IMR-90 (cell line): Measurements from ENCODE around the gene RALGAPA2. TPM values are rescaled to one million over a fixed set of nuclear protein-coding genes. Genes with fewer than 3 reads are reported as not detected.

Experiments
- ATAC-seq: fragments of 200-7000 bp; cut with Tn5 transposase; 2 replicates; pipeline ENCODE4 v1.9.1; 2020; ENCODE audit warnings: low read depth, mild to moderate bottlenecking, moderate library complexity
- BruUV-seq: library from RNA; stranded (reverse); fragments of 400-500 nt; replicated peaks from 2 replicates; lab custom pipeline; 2021; lab: Mats Ljungman, UMichigan
- CTCF ChIA-PET: fragments of 300-600 bp; formaldehyde crosslinking; extraction: SDS; loops from one replicate; lab custom pipeline; 2021; ENCODE audit warnings: antibody characterized with exemption; lab: Yijun Ruan, JAX
- POLR2A ChIA-PET: fragments of 300-600 bp; sonication (Branson Sonifier 250); formaldehyde crosslinking; loops from one replicate; lab custom pipeline; 2022; ENCODE audit warnings: antibody characterized with exemption; ENCODE audit not compliant: unreplicated experiment; lab: Charles Lee
- DNase-seq: peaks from one replicate; pipeline ENCODE4 v3.0.0; 2013
- H2AFZ ChIP-seq: replicated peaks from 2 replicates; pipeline ENCODE3; 2013; ENCODE audit warnings: low read length, mild to moderate bottlenecking; ENCODE audit not compliant: poor library complexity
- H2AK5ac ChIP-seq: 2 replicates; pipeline ENCODE4 v1.6.1; 2013; ENCODE audit warnings: low read depth, low read length, inconsistent platforms
- H2AK9ac ChIP-seq: replicated peaks from 2 replicates; pipeline ENCODE3; 2013; ENCODE audit warnings: mild to moderate bottlenecking, low read depth, low read length, moderate library complexity; ENCODE audit not compliant: poor library complexity
- H2BK120ac ChIP-seq: 2 replicates; pipeline ENCODE4 v1.6.1; 2013; ENCODE audit warnings: low read depth, low read length, inconsistent platforms
- H2BK15ac ChIP-seq: 3 replicates; pipeline ENCODE4 v1.6.1; 2013; ENCODE audit warnings: low read depth, low read length, inconsistent platforms
- H2BK20ac ChIP-seq: 2 replicates; pipeline ENCODE4 v1.6.1; 2013; ENCODE audit warnings: low read depth, mild to moderate bottlenecking, inconsistent platforms, low read length, moderate library complexity
- H2BK5ac ChIP-seq: 2 replicates; pipeline ENCODE4 v1.6.1; 2013; ENCODE audit warnings: mild to moderate bottlenecking, low read depth, low read length, inconsistent platforms; ENCODE audit not compliant: poor library complexity, severe bottlenecking
- H3K14ac ChIP-seq: replicated peaks from 2 replicates; pipeline ENCODE4 v1.6.1; 2013; ENCODE audit warnings: low read depth, low read length, inconsistent platforms
- H3K18ac ChIP-seq: 2 replicates; pipeline ENCODE4 v1.6.1; 2013; ENCODE audit warnings: low read depth, low read length, control low read depth
- H3K23ac ChIP-seq: 2 replicates; pipeline ENCODE4 v1.6.1; 2013; ENCODE audit warnings: low read depth, low read length, inconsistent platforms
- H3K27ac ChIP-seq: 2 replicates; pipeline ENCODE4 v1.5.1; 2013; ENCODE audit warnings: mild to moderate bottlenecking, control low read depth, low read length; ENCODE audit not compliant: insufficient read depth
- H3K27me3 ChIP-seq: 2 replicates; pipeline ENCODE4 v1.6.1; 2013; ENCODE audit warnings: low read length; ENCODE audit not compliant: control insufficient read depth, insufficient read depth
- H3K36me3 ChIP-seq: 2 replicates; pipeline ENCODE4 v1.6.1; 2013; ENCODE audit warnings: low read length, mixed read lengths; ENCODE audit not compliant: control insufficient read depth, insufficient read depth
- H3K4ac ChIP-seq: 2 replicates; pipeline ENCODE4 v1.6.1; 2013; ENCODE audit warnings: low read depth, low read length, inconsistent platforms
- H3K4me1 ChIP-seq: 2 replicates; pipeline ENCODE4 v1.6.1; 2013; ENCODE audit warnings: low read length, mixed read lengths; ENCODE audit not compliant: control insufficient read depth, insufficient read depth
- H3K4me2 ChIP-seq: 2 replicates; pipeline ENCODE4 v1.6.1; 2013; ENCODE audit warnings: low read depth, mild to moderate bottlenecking, control low read depth, low read length, moderate library complexity
- H3K4me3 ChIP-seq: 2 replicates; pipeline ENCODE4 v1.5.1; 2013; ENCODE audit warnings: low read depth, mild to moderate bottlenecking, control low read depth, low read length, moderate library complexity; ENCODE audit not compliant: insufficient read depth
- H3K56ac ChIP-seq: 2 replicates; pipeline ENCODE4 v1.6.1; 2013; ENCODE audit warnings: low read length, inconsistent platforms; ENCODE audit not compliant: insufficient read depth; ENCODE audit errors: extremely low read depth
- H3K79me1 ChIP-seq, 2 experiments: 2 replicates each; pipeline ENCODE4 v1.6.1; 2013; ENCODE audit warnings: low read length in 2 of 2, inconsistent platforms in 1 of 2, low read depth in 1 of 2
- H3K9ac ChIP-seq: 2 replicates; pipeline ENCODE4 v1.6.1; 2013; ENCODE audit warnings: low read depth, low read length, control low read depth
- H3K9me1 ChIP-seq: 2 replicates; pipeline ENCODE4 v1.6.1; 2013; ENCODE audit warnings: low read length, inconsistent platforms; ENCODE audit not compliant: insufficient read depth
- H3K9me3 ChIP-seq: 2 replicates; pipeline ENCODE4 v1.6.1; 2013; ENCODE audit warnings: low read length; ENCODE audit not compliant: control insufficient read depth, insufficient read depth
- H4K20me1 ChIP-seq: 2 replicates; pipeline ENCODE4 v1.6.1; 2013; ENCODE audit warnings: low read length, inconsistent platforms; ENCODE audit not compliant: insufficient read depth
- H4K5ac ChIP-seq: 2 replicates; pipeline ENCODE4 v1.6.1; 2013; ENCODE audit warnings: mild to moderate bottlenecking, low read depth, low read length, control low read depth
- H4K8ac ChIP-seq, 2 experiments: 2 replicates each; pipeline ENCODE4 v1.6.1; 2013; ENCODE audit warnings: low read depth in 2 of 2, low read length in 2 of 2, control low read depth in 1 of 2, inconsistent platforms in 1 of 2
- H4K91ac ChIP-seq: 2 replicates; pipeline ENCODE4 v1.6.1; 2013; ENCODE audit warnings: low read depth, low read length, inconsistent platforms; ENCODE audit not compliant: insufficient read depth
- FOS ChIP-seq: fragments of 150-350 bp; IDR thresholded peaks from 2 replicates; pipeline ENCODE4 v1.6.1; 2016; ENCODE audit warnings: low read depth, low read length
- NFE2L2 ChIP-seq: fragments of 150-350 bp; IDR thresholded peaks from 2 replicates; pipeline ENCODE4 v1.6.1; 2016; ENCODE audit warnings: low read depth, mild to moderate bottlenecking, low read length
- RFX5 ChIP-seq: IDR thresholded peaks from 2 replicates; pipeline ENCODE4 v1.8.0; 2012; ENCODE audit warnings: low read depth, mild to moderate bottlenecking, low read length, moderate library complexity
- SMC3 ChIP-seq: fragments of 150-350 bp; IDR thresholded peaks from 2 replicates; pipeline ENCODE4 v1.6.1; 2016; ENCODE audit warnings: low read depth, mild to moderate bottlenecking, antibody characterized with exemption, low read length, moderate library complexity
- WGBS, 2 experiments: methylation state at CpG; one replicate each; pipeline versions ENCODE4 v1.1.5 to v1.1.7; 2013; ENCODE audit warnings: missing lambda C conversion rate in 2 of 2; ENCODE audit not compliant: insufficient read length in 1 of 2; ENCODE audit errors: extremely low coverage in 2 of 2; 5-methylcytosine and 5-hydroxymethylcytosine counted together
- dilution Hi-C: fragments of 300-500 bp; cut with HindIII; formaldehyde crosslinking; loops from one replicate; pipeline ENCODE4 v1.14.3; 2018; ENCODE audit warnings: low sequenced_read_pairs; ENCODE audit not compliant: unreplicated experiment
- in situ Hi-C: fragments of 300-500 bp; cut with MboI; formaldehyde crosslinking; loops from 3 replicates; pipeline ENCODE4 v1.14.3; 2019; ENCODE audit warnings: low sequenced_read_pairs, inconsistent platforms, mixed read lengths
- intact Hi-C: fragments of 100-400 bp; cut with micrococcal nuclease; formaldehyde crosslinking; loops from 2 replicates; pipeline ENCODE4 v1.10.0; 2022
- polyA plus RNA-seq, 3 experiments: library from polyadenylated mRNA; depleted of rRNA; stranded (reverse); fragments of >200 nt; gene quantifications; 2 replicates each; pipeline ENCODE4 v1.2.3, GENCODE V29; 2012; ENCODE audit warnings: low replicate concordance in 1 of 3
- total RNA-seq: library from RNA; depleted of rRNA; stranded (reverse); fragments of >200 nt; gene quantifications from 2 replicates; pipeline ENCODE4 v1.2.3, GENCODE V29; 2012
- TF ChIP-seq, protein P1 (sequence below): fragments of 150-350 bp; IDR thresholded peaks from 2 replicates; pipeline ENCODE4 v1.6.1; 2017; ENCODE audit warnings: mild to moderate bottlenecking, antibody characterized with exemption, low read length, low read depth
- TF ChIP-seq, protein P2 (sequence below): fragments of 150-350 bp; IDR thresholded peaks from 2 replicates; pipeline ENCODE4 v1.6.1; 2016; ENCODE audit warnings: low read depth, mild to moderate bottlenecking, low read length, moderate library complexity, borderline replicate concordance

Gene RALGAPA2
- total and polyA plus RNA-seq, 2 of the 4 experiments (the other 2 are of a cell fraction), result 1.3 to 3.9 TPM

DNA sequence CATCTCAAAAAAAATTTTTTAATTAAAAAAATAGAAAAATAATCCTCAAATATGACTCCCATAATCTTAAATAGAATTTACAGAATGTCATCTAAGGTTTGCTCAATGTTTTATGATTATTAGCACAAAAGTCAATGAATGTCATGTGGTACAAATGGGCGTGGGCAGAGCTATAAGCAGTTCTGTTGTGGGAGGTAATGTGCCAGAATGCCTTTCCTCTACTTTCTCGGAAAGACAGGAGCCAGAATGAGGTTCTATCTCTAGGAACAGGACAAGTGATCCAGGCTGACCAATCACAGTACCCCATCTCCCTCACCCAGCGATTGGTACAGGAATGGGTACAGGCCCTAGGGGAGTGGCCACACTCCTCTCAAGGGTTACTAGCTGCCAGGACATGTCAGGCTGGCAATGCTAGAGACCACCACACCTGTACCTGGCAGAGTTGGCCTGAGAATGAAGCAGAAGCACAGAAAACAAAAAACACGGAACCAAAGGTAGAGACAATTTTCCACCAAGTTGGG lies 15.1 kb downstream of the RALGAPA2 start:
- in situ Hi-C loops (no loop called here), intact Hi-C loops (no loop called here), dilution Hi-C loops (no loop called here)
- H4K8ac ChIP-seq, result no peak overlapping the region
- H3K56ac ChIP-seq, result no peak overlapping the region
- H3K4me3 ChIP-seq, result no peak overlapping the region
- no peaks in the 10 kb centered on the region for H3K9me3 ChIP-seq
- H2AFZ ChIP-seq, result no peak overlapping the region
- no peak overlapping the region for H3K4ac ChIP-seq
- H2BK20ac ChIP-seq, result no peak overlapping the region
- H3K27ac ChIP-seq, result no peak overlapping the region
- TF ChIP-seq, protein P1, sequence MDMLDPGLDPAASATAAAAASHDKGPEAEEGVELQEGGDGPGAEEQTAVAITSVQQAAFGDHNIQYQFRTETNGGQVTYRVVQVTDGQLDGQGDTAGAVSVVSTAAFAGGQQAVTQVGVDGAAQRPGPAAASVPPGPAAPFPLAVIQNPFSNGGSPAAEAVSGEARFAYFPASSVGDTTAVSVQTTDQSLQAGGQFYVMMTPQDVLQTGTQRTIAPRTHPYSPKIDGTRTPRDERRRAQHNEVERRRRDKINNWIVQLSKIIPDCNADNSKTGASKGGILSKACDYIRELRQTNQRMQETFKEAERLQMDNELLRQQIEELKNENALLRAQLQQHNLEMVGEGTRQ, result no peak
- TF ChIP-seq NFE2L2 (no peak), SMC3 (no peak), RFX5 (no peak), FOS (no peak)
- TF ChIP-seq, protein P2, sequence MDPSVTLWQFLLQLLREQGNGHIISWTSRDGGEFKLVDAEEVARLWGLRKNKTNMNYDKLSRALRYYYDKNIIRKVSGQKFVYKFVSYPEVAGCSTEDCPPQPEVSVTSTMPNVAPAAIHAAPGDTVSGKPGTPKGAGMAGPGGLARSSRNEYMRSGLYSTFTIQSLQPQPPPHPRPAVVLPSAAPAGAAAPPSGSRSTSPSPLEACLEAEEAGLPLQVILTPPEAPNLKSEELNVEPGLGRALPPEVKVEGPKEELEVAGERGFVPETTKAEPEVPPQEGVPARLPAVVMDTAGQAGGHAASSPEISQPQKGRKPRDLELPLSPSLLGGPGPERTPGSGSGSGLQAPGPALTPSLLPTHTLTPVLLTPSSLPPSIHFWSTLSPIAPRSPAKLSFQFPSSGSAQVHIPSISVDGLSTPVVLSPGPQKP, result no peak
- no peak overlapping the region for H3K23ac ChIP-seq
- H2AK9ac ChIP-seq, result no peak overlapping the region
- no peaks in the 10 kb centered on the region for H3K9me1 ChIP-seq
- DNase-seq, result no peak
- H4K20me1 ChIP-seq, result no peaks in the 10 kb centered on the region
- H3K4me1 ChIP-seq, result no peaks in the 10 kb centered on the region
- H2BK15ac ChIP-seq, result no peak overlapping the region
- H3K4me2 ChIP-seq, result no peak overlapping the region
- no peak overlapping the region for H4K91ac ChIP-seq
- POLR2A ChIA-PET, result no interaction called here
- H3K27me3 ChIP-seq, result no peaks in the 10 kb centered on the region
- H2BK5ac ChIP-seq, result no peak overlapping the region
- H3K14ac ChIP-seq, result no peak overlapping the region
- H3K79me1 ChIP-seq, result no peaks in the 10 kb centered on the region; a peak in 1 of 4 replicates
- BruUV-seq, result no TSS peak
- no peak overlapping the region for H3K18ac ChIP-seq
- WGBS, 2 experiments, result no CpG with 5 or more reads among the region's 4 CpGs
- H4K5ac ChIP-seq, result no peak overlapping the region
- no peak overlapping the region for H3K9ac ChIP-seq
- no peaks in the 10 kb centered on the region for H3K36me3 ChIP-seq
- H2AK5ac ChIP-seq, result no peak overlapping the region
- ATAC-seq, result no peak
- CTCF ChIA-PET, result interaction anchor here (0.6 kb wide), 1 partner anchor 983 kb away, joined by 3 read pairs; no protein-coding TSS in a partner anchor
- no peak overlapping the region for H2BK120ac ChIP-seq
